M059J (cell line): ENCODE data around the gene HBS1L. TPM values are rescaled to one million over a fixed set of nuclear protein-coding genes. Genes with fewer than 3 reads are reported as not detected.
"Not testable (repeated sequence)": the region's sequence is repeated elsewhere in the genome, so short reads cannot be mapped to it uniquely, and the experiment has no call there.

Experiments used
- DNase-seq: peaks from one replicate; pipeline ENCODE4 v3.0.0-alpha.2; 2012; ENCODE audit warnings: low read depth
- total RNA-seq: library from RNA; depleted of rRNA; stranded (reverse); fragments of >200 nt; shearing (Covaris generic); gene quantifications from 2 replicates; pipeline ENCODE4 v1.2.3, GENCODE V29; 2014

HBS1L gene
- total RNA-seq, 1 experiment from 2014 or later, result 137 TPM

- no peak for DNase-seq
Measured at GRCh38 chr6:135075018-135075417, 20.4 kb upstream of the HBS1L start.

GRCh38 chr6:135073756-135074393 is 19.3 kb upstream of the HBS1L start:
- DNase-seq, result no peak

GRCh38 chr6:135073217-135073616 is 18.6 kb upstream of the HBS1L start:
- no peak for DNase-seq

- no peak for DNase-seq
Measured at GRCh38 chr6:135072753-135073152, 18.1 kb upstream of the HBS1L start.

GRCh38 chr6:135071541-135071940 is 16.9 kb upstream of the HBS1L start:
- no peak for DNase-seq

- DNase-seq, result no peak
Measured at GRCh38 chr6:135067911-135068310, 13.3 kb upstream of the HBS1L start.

- no peak for DNase-seq
Measured at GRCh38 chr6:135066806-135067205, 12.2 kb upstream of the HBS1L start.

GRCh38 chr6:135066397-135066796 is 11.8 kb upstream of the HBS1L start:
- no peak for DNase-seq

GRCh38 chr6:135064586-135064985 is 10.0 kb upstream of the HBS1L start:
- DNase-seq, result no peak

GRCh38 chr6:135063926-135064325 is 9.3 kb upstream of the HBS1L start:
- DNase-seq, result no peak

GRCh38 chr6:135062735-135063134 is 8.1 kb upstream of the HBS1L start:
- DNase-seq, result no peak

- no peak for DNase-seq
Measured at GRCh38 chr6:135060076-135060475, 5.5 kb upstream of the HBS1L start.

GRCh38 chr6:135058299-135058698 is 3.7 kb upstream of the HBS1L start:
- DNase-seq, result not testable (repeated sequence)

GRCh38 chr6:135056632-135057031 is 2.0 kb upstream of the HBS1L start:
- DNase-seq, result no peak

- peak; percentile 33 for DNase-seq
Measured at GRCh38 chr6:135054226-135054568, 425 bp downstream of the HBS1L start.

- DNase-seq, result no peak
Measured at GRCh38 chr6:135053406-135053805, 1.2 kb downstream of the HBS1L start.

- peak; percentile 13 for DNase-seq
Measured at GRCh38 chr6:135052939-135053338, 1.7 kb downstream of the HBS1L start.

- DNase-seq, result no peak
Measured at GRCh38 chr6:135048915-135049314, 5.7 kb downstream of the HBS1L start.

- no peak for DNase-seq
Measured at GRCh38 chr6:135047336-135047735, 7.3 kb downstream of the HBS1L start.

- no peak for DNase-seq
Measured at GRCh38 chr6:135046912-135047311, 7.7 kb downstream of the HBS1L start.

- no peak for DNase-seq
Measured at GRCh38 chr6:135044639-135045038, 10.0 kb downstream of the HBS1L start.

GRCh38 chr6:135043846-135044245 is 10.8 kb downstream of the HBS1L start:
- DNase-seq, result no peak

GRCh38 chr6:135043364-135043763 is 11.3 kb downstream of the HBS1L start:
- DNase-seq, result no peak

GRCh38 chr6:135038335-135038734 is 16.3 kb downstream of the HBS1L start:
- no peak for DNase-seq
